ENCODE data around the gene RBPJ.

The RBPJ gene

DNA sequence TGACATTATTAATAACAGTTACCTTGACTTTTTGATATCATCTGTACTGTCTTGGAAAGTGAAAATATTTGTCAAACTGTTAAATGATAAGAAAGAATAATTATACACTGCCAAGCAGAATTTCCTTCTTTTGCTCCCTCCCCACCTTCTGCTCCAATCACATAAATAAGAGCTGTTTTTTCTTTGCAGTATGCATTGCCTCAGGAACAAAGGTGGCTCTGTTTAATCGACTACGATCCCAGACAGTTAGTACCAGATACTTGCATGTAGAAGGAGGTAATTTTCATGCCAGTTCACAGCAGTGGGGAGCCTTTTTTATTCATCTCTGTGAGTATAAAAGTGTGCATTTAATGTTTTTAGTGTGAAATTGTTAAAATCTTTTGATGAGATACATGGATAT, 103.3 kb downstream of the RBPJ start:
- H3K36me3 ChIP-seq (ENCODE audit: insufficient read depth, low read length), result peaks cover 92% of the 10 kb centered on the region
- peaks cover 41% of the 10 kb centered on the region for H3K4me1 ChIP-seq (ENCODE audit: insufficient read depth, low read length)
- H3K27ac ChIP-seq (ENCODE audit: low read depth, low read length), result no peak overlapping the region
- H3K27me3 ChIP-seq (ENCODE audit: insufficient read depth, low read length), result no peaks in the 10 kb centered on the region
- H3K9me3 ChIP-seq (ENCODE audit: insufficient read depth, low read depth, low read length), result no peaks in the 10 kb centered on the region
- H3K9ac ChIP-seq (ENCODE audit: low read depth, low read length), result no peak overlapping the region
- 97% methylated on average over 2 of the region's 2 CpGs for WGBS
- no peak overlapping the region for H3K4me3 ChIP-seq (ENCODE audit: low read length)

DNA sequence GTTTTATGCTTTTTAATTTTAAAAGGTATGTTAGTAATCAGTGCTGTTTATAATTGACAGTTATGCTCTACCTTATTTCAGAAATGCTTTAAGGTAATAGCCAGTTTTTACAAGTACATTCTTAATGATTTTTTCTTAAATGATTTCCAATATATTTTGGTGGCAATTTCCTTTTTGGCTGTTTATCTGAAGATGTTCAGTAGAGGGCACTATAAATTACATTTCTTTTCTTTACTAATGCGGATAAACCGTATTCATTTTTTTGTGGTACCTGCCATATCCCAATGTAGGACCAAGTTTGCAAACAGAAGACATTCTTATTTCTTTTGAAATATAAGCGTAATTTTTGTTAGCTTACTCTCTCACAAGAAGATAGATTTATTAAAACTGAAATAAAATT, 104.0 kb downstream of the RBPJ start:
- Histone ChIP-seq H3K36me3 (ENCODE audit: insufficient read depth, low read length) (peaks cover 96% of the 10 kb centered on the region), H3K9me3 (ENCODE audit: insufficient read depth, low read depth, low read length) (no peaks in the 10 kb centered on the region), H3K9ac (ENCODE audit: low read depth, low read length) (no peak overlapping the region), H3K4me3 (ENCODE audit: low read length) (no peak overlapping the region), H3K27me3 (ENCODE audit: insufficient read depth, low read length) (no peaks in the 10 kb centered on the region), H3K27ac (ENCODE audit: low read depth, low read length) (no peak overlapping the region), H3K4me1 (ENCODE audit: insufficient read depth, low read length) (peaks cover 34% of the 10 kb centered on the region)
- 100% methylated on average over 2 of the region's 3 CpGs for WGBS

DNA sequence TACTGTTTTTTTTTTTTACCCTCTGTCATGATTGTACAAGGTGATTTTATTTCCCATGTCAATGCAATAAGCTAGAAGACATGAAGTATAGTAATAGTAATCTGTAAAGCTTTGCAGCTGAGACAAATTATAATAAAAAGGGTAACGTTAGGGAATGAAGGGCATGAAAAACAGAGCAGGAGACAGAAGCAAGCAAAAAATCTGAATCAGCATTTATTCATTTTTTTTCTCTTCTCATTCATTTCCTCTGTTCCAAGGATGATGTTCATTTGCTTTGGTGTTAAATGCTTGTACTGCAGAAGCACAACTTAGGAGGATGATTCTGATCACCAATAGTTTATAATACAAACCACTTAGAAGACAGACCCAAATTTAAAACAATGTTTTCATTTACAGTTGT, 105.1 kb downstream of the RBPJ start:
- Histone ChIP-seq H3K27me3 (ENCODE audit: insufficient read depth, low read length) (no peaks in the 10 kb centered on the region), H3K9me3 (ENCODE audit: insufficient read depth, low read depth, low read length) (no peaks in the 10 kb centered on the region), H3K4me3 (ENCODE audit: low read length) (no peak overlapping the region), H3K4me1 (ENCODE audit: insufficient read depth, low read length) (peaks cover 23% of the 10 kb centered on the region), H3K27ac (ENCODE audit: low read depth, low read length) (no peak overlapping the region), H3K36me3 (ENCODE audit: insufficient read depth, low read length) (peaks cover 98% of the 10 kb centered on the region), H3K9ac (ENCODE audit: low read depth, low read length) (no peak overlapping the region)
- WGBS, result 90% methylated on average over 1 of the region's 1 CpG

DNA sequence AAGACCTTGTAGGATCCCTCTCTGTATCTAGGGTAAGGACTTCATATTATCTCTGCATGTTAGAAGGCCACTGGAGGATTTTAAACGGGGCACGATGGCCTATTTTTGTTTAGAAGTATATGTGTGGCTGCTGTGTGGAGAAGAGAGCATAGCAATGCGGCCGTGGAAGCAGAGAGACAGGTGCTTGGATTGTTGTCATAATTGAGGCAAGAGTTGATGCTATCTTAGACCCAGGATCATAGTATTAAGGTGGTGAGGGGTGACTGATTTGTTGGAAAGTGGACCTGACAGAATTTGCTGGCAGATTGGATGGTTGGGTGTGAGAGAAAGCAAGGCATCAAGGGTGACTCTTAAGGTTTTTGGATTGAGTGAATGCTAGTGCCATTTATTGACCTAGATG, 106.1 kb downstream of the RBPJ start:
- Histone ChIP-seq H3K27ac (ENCODE audit: low read depth, low read length) (no peak overlapping the region), H3K4me1 (ENCODE audit: insufficient read depth, low read length) (peaks cover 16% of the 10 kb centered on the region), H3K9me3 (ENCODE audit: insufficient read depth, low read depth, low read length) (no peaks in the 10 kb centered on the region), H3K4me3 (ENCODE audit: low read length) (no peak overlapping the region), H3K36me3 (ENCODE audit: insufficient read depth, low read length) (peaks cover 100% of the 10 kb centered on the region), H3K27me3 (ENCODE audit: insufficient read depth, low read length) (no peaks in the 10 kb centered on the region), H3K9ac (ENCODE audit: low read depth, low read length) (no peak overlapping the region)
- WGBS, result 94% methylated on average over 4 of the region's 4 CpGs

DNA sequence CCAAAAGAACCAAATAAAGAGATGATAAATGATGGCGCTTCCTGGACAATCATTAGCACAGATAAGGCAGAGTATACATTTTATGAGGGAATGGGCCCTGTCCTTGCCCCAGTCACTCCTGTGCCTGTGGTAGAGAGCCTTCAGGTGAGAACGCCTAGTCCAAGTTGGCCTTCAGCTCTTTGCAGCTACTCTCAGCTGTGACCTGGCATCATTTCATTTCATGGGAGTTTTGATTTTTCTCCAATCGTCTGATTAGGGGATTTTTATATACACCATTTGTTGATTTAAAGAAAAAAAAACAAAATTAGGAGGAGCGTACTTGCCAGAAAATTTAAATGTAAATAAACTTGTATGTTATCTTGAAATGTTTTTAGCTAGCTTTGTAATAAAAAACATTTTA, 109.1 kb downstream of the RBPJ start:
- Histone ChIP-seq H3K4me1 (ENCODE audit: insufficient read depth, low read length) (no peaks in the 10 kb centered on the region), H3K4me3 (ENCODE audit: low read length) (no peak overlapping the region), H3K27me3 (ENCODE audit: insufficient read depth, low read length) (no peaks in the 10 kb centered on the region), H3K9ac (ENCODE audit: low read depth, low read length) (no peak overlapping the region), H3K27ac (ENCODE audit: low read depth, low read length) (no peak overlapping the region), H3K9me3 (ENCODE audit: insufficient read depth, low read depth, low read length) (no peaks in the 10 kb centered on the region), H3K36me3 (ENCODE audit: insufficient read depth, low read length) (peaks cover 100% of the 10 kb centered on the region)
- 100% methylated on average over 2 of the region's 4 CpGs for WGBS

DNA sequence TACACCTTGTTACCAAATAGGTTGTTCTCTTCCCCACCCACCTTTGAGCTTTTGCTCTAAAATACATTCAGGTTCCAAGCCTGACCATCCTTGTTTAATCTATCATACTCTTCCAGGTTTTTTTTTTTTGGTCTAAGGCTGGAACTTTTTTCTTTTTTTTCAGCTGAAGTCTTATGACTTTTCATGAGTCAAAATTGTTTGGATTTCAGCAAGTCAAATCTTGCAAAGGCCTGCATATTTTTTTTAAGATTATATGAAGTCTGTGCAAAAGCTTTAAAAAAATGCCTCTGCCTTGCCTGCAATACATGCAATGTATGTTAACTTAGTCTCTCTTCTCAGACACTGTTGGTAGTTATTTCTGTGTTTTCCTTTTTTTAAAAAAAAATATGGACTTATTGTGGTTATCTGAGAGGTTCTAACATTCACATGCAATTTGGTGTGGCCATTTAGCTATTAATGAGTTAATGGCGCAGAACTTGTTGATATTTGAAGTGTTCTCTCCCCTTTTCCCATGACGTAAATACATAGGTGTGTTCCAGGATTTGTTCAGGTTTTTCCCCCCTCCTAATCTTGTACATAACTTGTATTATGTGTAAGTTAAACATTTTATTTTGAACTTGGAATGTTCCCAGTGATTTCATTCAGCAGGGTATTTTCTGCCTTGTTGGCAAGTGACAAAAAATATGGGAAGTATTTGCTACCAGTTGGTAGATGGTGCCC, 110.8 kb downstream of the RBPJ start:
- 100% methylated on average over 1 of the region's 2 CpGs for WGBS
- Histone ChIP-seq H3K4me3 (ENCODE audit: low read length) (no peak overlapping the region), H3K9me3 (ENCODE audit: insufficient read depth, low read depth, low read length) (no peaks in the 10 kb centered on the region), H3K4me1 (ENCODE audit: insufficient read depth, low read length) (no peaks in the 10 kb centered on the region), H3K9ac (ENCODE audit: low read depth, low read length) (no peak overlapping the region), H3K27ac (ENCODE audit: low read depth, low read length) (no peak overlapping the region), H3K36me3 (ENCODE audit: insufficient read depth, low read length) (peaks cover 99% of the 10 kb centered on the region), H3K27me3 (ENCODE audit: insufficient read depth, low read length) (no peaks in the 10 kb centered on the region)

DNA sequence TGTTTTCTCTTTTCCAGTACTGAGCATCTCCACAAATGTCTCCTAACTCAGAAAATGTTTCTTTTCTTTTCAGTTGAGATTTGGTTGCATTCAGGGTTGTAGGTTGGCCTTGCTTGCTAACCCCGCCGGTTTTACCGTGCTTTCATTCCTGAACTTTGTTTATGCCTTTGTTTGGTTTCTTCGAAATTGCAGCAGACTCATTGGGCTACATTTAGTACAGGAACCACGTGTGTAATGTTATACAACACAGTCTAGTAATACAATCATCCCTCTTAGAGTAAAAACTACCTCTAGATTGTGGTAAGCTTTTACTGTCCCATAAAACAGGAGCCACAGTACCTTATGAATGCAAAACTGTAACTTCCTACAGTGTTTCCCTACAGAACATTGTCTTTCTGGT, 111.6 kb downstream of the RBPJ start:
- Histone ChIP-seq H3K36me3 (ENCODE audit: insufficient read depth, low read length) (peaks cover 99% of the 10 kb centered on the region), H3K27ac (ENCODE audit: low read depth, low read length) (no peak overlapping the region), H3K27me3 (ENCODE audit: insufficient read depth, low read length) (no peaks in the 10 kb centered on the region), H3K4me1 (ENCODE audit: insufficient read depth, low read length) (no peaks in the 10 kb centered on the region), H3K9me3 (ENCODE audit: insufficient read depth, low read depth, low read length) (no peaks in the 10 kb centered on the region), H3K9ac (ENCODE audit: low read depth, low read length) (no peak overlapping the region), H3K4me3 (ENCODE audit: low read length) (no peak overlapping the region)
- WGBS, result 97% methylated on average over 5 of the region's 5 CpGs

DNA sequence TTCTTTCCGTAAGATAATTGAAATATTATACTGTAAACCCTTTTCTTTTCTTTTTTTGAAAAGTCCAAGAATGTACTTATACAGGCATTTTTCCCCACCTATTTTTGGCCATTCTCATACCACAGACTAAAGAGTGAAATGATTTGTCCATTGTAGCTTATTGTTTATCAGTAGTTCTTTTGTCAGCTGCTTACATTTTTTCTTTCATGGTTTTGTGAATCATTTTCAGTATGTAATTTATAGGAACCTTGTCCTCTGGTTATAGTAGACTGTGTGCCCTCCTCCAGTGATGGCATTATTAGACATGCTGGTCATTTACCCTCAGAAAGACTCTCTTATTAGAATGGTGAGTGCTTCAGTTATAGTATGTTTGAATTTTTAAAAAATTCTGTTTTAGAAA, 112.7 kb downstream of the RBPJ start:
- Histone ChIP-seq H3K9ac (ENCODE audit: low read depth, low read length) (no peak overlapping the region), H3K4me1 (ENCODE audit: insufficient read depth, low read length) (no peaks in the 10 kb centered on the region), H3K27ac (ENCODE audit: low read depth, low read length) (no peak overlapping the region), H3K4me3 (ENCODE audit: low read length) (no peak overlapping the region), H3K36me3 (ENCODE audit: insufficient read depth, low read length) (peaks cover 98% of the 10 kb centered on the region), H3K27me3 (ENCODE audit: insufficient read depth, low read length) (no peaks in the 10 kb centered on the region), H3K9me3 (ENCODE audit: insufficient read depth, low read depth, low read length) (no peaks in the 10 kb centered on the region)
- WGBS, result no CpG with 5 or more reads among the region's 1 CpG

DNA sequence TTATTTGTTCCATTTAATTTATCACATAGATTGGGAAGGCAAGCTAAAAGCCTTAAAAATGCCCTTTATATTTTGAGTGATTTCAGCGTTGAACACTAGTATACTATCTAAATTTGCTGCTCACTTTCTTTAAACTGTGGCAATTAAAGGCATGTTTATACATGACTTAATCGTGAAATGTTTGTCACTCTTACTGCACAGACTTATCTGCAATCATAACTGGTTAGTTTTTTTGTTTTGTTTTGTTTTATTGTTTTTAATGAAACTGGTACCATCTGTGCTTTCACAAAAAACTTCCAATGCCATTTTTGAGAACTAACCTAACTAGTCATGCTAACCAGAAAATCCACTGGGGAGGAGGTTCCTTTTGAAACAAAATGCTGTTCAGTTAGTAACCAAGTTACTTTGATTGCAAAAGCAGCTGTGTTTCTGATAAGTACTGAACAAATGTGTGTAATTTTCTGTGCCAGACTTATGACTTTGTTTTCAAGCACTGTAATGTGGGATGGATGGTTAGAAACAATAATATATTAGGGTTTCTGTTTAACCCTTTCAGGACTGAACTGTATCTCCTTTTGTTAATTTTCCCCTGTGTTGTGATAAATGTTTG, 113.3 kb downstream of the RBPJ start:
- Histone ChIP-seq H3K27ac (ENCODE audit: low read depth, low read length) (no peak overlapping the region), H3K4me3 (ENCODE audit: low read length) (no peak overlapping the region), H3K36me3 (ENCODE audit: insufficient read depth, low read length) (peaks cover 92% of the 10 kb centered on the region), H3K9ac (ENCODE audit: low read depth, low read length) (no peak overlapping the region), H3K9me3 (ENCODE audit: insufficient read depth, low read depth, low read length) (no peaks in the 10 kb centered on the region), H3K4me1 (ENCODE audit: insufficient read depth, low read length) (no peaks in the 10 kb centered on the region), H3K27me3 (ENCODE audit: insufficient read depth, low read length) (no peaks in the 10 kb centered on the region)
- 100% methylated on average over 2 of the region's 2 CpGs for whole genome bisulfite sequencing

DNA sequence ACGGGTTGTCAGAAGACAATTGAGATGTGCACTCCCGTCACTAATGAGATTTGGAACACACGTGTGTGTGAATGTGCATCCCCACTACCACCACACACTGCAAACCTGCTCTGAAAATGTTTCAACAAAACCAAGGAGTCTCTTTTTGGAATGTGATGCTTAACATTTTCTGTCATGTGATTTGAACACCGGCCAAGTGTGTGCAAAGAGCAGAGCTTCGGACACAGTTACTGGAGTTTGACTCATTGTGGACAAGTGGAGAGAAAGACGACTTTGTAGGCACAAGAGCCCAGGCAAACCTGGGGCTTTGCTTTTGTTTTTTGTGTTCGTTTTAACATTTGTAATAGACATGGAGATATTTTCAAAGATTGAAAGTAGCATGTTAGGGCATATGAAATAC, 120.3 kb downstream of the RBPJ start:
- 95% methylated on average over 7 of the region's 7 CpGs for WGBS
- Histone ChIP-seq H3K36me3 (ENCODE audit: insufficient read depth, low read length) (peaks cover 25% of the 10 kb centered on the region), H3K9me3 (ENCODE audit: insufficient read depth, low read depth, low read length) (peaks cover 15% of the 10 kb centered on the region; the same call in 1 of the 2 replicates), H3K27me3 (ENCODE audit: insufficient read depth, low read length) (no peaks in the 10 kb centered on the region), H3K4me1 (ENCODE audit: insufficient read depth, low read length) (no peaks in the 10 kb centered on the region), H3K9ac (ENCODE audit: low read depth, low read length) (no peak overlapping the region), H3K27ac (ENCODE audit: low read depth, low read length) (no peak overlapping the region), H3K4me3 (ENCODE audit: low read length) (no peak overlapping the region)

DNA sequence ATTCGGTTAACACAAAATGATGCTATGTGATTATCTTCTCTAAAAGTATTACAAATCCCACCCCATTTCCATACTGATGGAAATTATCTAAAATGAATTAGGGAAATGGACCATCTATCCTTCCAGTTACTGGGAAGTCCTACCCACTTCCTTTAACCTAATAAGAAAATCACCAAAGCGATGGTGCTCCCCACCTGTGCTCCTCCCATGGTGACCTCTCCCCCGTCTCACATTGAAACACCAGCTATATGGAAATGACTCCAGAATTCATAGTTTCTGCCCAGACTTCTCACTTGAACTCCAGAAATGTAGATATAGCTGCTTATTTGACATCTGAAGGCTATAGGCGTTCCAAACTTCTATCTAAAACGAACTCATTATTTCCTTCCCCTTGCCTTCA, 121.0 kb downstream of the RBPJ start:
- Histone ChIP-seq H3K27ac (ENCODE audit: low read depth, low read length) (no peak overlapping the region), H3K4me3 (ENCODE audit: low read length) (no peak overlapping the region)

More for the DNA sequence above, 121.0 kb downstream of the RBPJ start:
- no peaks in the 10 kb centered on the region for H3K4me1 ChIP-seq (ENCODE audit: insufficient read depth, low read length)
- peaks cover 15% of the 10 kb centered on the region; the same call in 1 of the 2 replicates for H3K9me3 ChIP-seq (ENCODE audit: insufficient read depth, low read depth, low read length)
- no peak overlapping the region for H3K9ac ChIP-seq (ENCODE audit: low read depth, low read length)
- no peaks in the 10 kb centered on the region for H3K27me3 ChIP-seq (ENCODE audit: insufficient read depth, low read length)
- peaks cover 18% of the 10 kb centered on the region; the same call in 1 of the 2 replicates for H3K36me3 ChIP-seq (ENCODE audit: insufficient read depth, low read length)
- WGBS, result 95% methylated on average over 5 of the region's 5 CpGs

All from HUES64 (cell line).